ENCODE results near the gene HBA2.
"Not testable (repeated sequence)": the region's sequence is repeated elsewhere in the genome, so short reads cannot be mapped to it uniquely, and the experiment has no call there.

HBA2 gene

DNA sequence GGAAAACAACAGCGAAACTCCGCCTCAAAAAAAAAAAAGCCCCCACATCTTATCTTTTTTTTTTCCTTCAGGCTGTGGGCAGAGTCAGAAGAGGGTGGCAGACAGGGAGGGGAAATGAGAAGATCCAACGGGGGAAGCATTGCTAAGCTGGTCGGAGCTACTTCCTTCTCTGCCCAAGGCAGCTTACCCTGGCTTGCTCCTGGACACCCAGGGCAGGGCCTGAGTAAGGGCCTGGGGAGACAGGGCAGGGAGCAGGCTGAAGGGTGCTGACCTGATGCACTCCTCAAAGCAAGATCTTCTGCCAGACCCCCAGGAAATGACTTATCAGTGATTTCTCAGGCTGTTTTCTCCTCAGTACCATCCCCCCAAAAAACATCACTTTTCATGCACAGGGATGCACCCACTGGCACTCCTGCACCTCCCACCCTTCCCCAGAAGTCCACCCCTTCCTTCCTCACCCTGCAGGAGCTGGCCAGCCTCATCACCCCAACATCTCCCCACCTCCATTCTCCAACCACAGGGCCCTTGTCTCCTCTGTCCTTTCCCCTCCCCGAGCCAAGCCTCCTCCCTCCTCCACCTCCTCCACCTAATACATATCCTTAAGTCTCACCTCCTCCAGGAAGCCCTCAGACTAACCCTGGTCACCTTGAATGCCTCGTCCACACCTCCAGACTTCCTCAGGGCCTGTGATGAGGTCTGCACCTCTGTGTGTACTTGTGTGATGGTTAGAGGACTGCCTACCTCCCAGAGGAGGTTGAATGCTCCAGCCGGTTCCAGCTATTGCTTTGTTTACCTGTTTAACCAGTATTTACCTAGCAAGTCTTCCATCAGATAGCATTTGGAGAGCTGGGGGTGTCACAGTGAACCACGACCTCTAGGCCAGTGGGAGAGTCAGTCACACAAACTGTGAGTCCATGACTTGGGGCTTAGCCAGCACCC, 2.6 kb downstream of the HBA2 start:
- DNase-seq (ENCODE audit: low read depth in 2 of 2), result no peak

DNA sequence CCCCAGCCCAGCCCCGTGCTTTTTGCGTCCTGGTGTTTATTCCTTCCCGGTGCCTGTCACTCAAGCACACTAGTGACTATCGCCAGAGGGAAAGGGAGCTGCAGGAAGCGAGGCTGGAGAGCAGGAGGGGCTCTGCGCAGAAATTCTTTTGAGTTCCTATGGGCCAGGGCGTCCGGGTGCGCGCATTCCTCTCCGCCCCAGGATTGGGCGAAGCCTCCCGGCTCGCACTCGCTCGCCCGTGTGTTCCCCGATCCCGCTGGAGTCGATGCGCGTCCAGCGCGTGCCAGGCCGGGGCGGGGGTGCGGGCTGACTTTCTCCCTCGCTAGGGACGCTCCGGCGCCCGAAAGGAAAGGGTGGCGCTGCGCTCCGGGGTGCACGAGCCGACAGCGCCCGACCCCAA, 3.3 kb downstream of the HBA2 start:
- not testable (repeated sequence) for DNase-seq (ENCODE audit: low read depth in 2 of 2)

- DNase-seq (ENCODE audit: low read depth in 2 of 2), result not testable (repeated sequence)
Observed at GRCh38 chr16:176477-177382, 4.1 kb downstream of the HBA2 start, which contains the start of gene HBA1. TSS of gene HBA1 (plus strand) at chr16:176680. CDS start at chr16:176717, 37 bp downstream.

GRCh38 chr16:177394-177822, 4.7 kb downstream of the HBA2 start:
- no peak for DNase-seq (ENCODE audit: low read depth in 2 of 2)

GRCh38 chr16:177981-178667, 5.4 kb downstream of the HBA2 start:
- no peak for DNase-seq (ENCODE audit: low read depth in 2 of 2)

DNA sequence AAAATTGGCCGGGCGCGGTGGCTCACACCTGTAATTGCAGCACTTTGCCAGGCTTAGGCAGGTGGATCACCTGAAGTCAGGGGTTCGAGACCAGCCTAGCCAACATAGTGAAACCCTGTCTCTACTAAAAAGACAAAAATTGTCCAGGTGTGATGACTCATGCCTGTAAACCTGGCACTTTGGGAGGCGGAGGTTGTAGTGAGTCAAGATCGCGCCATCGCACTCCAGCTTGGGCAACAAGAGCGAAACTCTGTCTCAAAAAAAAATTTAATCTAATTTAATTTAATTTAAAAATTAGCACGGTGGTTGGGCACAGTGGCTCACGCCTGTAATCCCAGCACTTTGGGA, 6.0 kb downstream of the HBA2 start:
- DNase-seq (ENCODE audit: low read depth in 2 of 2), result no peak

DNA sequence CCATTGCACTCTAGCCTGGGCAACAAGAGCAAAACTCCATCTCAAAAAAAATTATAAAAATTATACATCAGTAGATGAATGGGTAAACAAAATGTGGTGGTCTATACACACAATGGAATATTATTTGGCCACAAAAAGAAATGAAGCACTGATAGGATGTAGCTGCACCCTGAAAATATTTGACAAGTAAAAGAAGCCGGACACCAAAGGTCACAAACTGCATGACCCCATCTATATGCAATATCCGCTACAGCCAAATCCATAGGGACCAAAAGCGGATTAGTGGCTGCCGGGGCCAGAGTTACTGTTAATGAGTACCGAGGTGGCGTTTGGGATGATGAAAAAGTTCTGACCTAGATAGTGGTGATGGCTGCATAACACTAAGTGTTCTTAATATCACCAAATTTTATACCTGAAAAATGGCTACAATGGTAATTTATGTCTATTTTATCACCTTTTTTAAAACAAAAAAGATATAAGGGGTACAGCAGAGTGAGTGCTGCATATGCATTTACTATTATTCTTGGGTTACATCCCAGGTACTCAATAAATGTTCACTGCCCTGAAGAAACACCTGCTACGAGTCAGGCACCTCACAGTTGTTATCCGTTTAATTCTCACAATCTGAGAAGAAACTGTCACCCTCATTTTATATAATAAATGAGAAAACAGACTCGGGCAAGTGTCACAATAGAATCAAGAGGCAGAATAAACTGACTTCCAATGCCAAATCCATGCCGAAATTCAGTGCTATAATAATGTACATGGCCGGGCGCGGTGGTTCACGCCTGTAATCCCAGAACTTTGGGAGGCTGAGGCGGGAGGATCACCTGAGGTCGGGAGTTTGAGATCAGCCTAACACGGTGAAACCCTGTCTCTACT, 6.8 kb downstream of the HBA2 start:
- DNase-seq (ENCODE audit: low read depth in 2 of 2), result no peak

DNA sequence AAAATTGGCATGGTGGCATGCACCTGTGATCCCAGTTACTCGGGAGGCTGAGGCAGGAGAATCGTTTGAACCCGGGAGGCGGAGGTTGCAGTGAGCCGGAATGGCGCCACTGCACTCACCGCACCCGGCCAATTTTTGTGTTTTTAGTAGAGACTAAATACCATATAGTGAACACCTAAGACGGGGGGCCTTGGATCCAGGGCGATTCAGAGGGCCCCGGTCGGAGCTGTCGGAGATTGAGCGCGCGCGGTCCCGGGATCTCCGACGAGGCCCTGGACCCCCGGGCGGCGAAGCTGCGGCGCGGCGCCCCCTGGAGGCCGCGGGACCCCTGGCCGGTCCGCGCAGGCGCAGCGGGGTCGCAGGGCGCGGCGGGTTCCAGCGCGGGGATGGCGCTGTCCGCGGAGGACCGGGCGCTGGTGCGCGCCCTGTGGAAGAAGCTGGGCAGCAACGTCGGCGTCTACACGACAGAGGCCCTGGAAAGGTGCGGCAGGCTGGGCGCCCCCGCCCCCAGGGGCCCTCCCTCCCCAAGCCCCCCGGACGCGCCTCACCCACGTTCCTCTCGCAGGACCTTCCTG, 7.5 kb downstream of the HBA2 start, which contains the start of gene HBQ1:
Gene HBQ1 (plus strand): TSS at position 359 of the 575 bp plus-strand sequence. CDS start 28 bp downstream, at position 387.
- DNase-seq (ENCODE audit: low read depth in 2 of 2), result peak in 1 of 2 donors; percentile 46

- peak; percentile 82 to 84 for DNase-seq (ENCODE audit: low read depth in 2 of 2)
Observed at GRCh38 chr16:180681-181564, 8.2 kb downstream of the HBA2 start.

DNA sequence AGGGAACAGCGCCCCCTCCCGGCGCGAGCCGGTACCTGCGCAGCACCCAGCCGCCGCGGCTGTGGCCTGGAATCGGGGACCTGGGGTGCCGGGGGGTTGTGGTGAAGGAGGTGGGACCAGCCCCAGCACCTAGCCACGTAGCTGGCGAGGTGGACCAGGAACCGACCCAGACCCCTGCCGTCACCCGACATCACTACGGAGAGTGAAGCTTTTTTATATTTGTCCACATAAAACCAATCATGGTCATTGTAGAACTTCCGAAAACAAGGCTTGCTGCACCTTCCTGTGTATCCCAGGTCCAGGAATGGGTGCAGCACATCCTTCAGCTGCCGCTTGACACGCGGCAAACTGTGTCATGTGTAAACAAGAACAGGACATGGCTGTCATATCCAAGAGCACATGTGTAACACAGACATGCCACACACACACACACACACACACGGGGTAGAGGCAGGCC, 8.9 kb downstream of the HBA2 start:
- no peak for DNase-seq (ENCODE audit: low read depth in 2 of 2)

DNA sequence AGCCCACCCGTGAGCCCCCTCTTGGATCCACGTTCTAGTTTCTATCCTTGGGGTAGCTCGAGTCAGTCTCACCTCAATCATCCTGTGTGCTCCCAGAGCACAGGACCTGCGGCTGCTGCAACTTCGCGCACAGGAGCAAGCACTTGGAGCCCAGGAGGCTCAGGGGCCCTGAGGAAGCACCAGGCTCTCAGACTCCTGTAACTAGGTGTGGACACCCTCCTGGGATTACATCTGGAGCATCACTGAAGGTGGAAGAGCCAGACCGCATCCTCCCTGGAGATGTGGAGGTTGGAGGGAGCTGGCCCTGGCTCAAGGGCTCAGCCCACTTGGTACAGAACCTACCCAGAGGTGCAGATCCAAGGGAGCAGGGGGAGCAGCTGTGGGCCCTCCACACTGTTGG, 10.3 kb downstream of the HBA2 start:
- no peak for DNase-seq (ENCODE audit: low read depth in 2 of 2)

- no peak for DNase-seq (ENCODE audit: low read depth in 2 of 2)
Observed at GRCh38 chr16:185213-185612, 12.5 kb downstream of the HBA2 start.

- no peak for DNase-seq (ENCODE audit: low read depth in 2 of 2)
Observed at GRCh38 chr16:185691-186090, 13.0 kb downstream of the HBA2 start.

- DNase-seq (ENCODE audit: low read depth in 2 of 2), result no peak
Observed at GRCh38 chr16:187330-187729, 14.7 kb downstream of the HBA2 start.

DNA sequence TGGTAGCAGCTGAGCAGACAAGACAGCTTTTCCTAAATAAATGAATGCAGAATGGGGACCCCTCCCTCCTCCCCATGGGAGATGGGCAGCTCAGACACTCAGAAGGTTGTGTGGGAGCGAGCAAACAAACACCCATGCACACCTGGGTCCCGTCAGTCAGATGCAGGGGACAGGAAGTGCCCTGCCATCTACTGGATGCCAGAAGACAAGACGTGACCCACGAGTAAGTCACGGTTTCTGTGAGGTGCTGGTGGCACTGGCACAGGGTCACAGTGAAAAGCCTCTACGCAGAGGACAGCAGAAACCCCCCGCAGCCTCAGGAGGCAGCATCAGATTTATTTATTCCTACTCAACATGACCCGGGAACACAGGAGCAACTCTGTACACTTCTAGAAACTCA, 16.0 kb downstream of the HBA2 start:
- no peak for DNase-seq (ENCODE audit: low read depth in 2 of 2)

DNA sequence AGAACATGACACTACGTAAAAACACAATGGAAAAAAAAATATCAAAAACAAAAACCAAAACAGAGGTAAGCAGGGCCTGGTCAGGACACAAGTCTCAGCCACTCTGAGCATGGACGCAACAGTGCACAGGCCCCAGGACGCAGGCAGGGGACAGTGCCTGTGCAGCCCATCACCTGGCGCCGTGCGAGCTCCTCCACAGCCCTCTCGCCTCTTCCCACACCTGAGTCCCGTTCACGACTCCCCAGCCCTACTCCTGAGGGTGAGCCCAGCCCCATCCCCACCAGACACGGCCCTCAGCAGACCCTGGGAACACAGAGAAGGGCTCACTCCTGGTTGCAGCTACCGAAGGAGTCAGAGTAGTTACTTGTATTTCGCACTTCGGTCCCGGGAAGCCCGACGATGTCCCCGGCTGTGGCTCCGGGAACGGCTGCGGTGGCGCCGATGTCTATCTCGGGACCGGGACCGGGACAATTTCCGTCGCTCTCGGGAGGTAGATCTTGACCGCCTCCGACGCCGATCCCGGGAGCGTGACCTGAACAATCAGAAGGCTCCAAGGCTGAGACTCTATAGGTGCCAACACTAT, 17.0 kb downstream of the HBA2 start:
- DNase-seq (ENCODE audit: low read depth in 2 of 2), result no peak

- DNase-seq (ENCODE audit: low read depth in 2 of 2), result no peak
Observed at GRCh38 chr16:191831-192230, 19.2 kb downstream of the HBA2 start.

GRCh38 chr16:192686-193085, 20.0 kb downstream of the HBA2 start:
- DNase-seq (ENCODE audit: low read depth in 2 of 2), result no peak

GRCh38 chr16:193441-193840, 20.8 kb downstream of the HBA2 start:
- no peak for DNase-seq (ENCODE audit: low read depth in 2 of 2)

Data from stimulated activated CD4-positive, alpha-beta T cell treated with anti-CD3 and anti-CD28 coated beads, Interleukin-1b, Interleukin-23, amount 100 ng/mL, for 4 hours (primary cell).